ENCODE measurements around the gene CNGA3. TPM values are rescaled to one million over a fixed set of nuclear protein-coding genes. Genes with fewer than 3 reads are reported as not detected.

The CNGA3 gene
- total and polyA plus RNA-seq, 2 experiments from 2014 or later = not detected

DNA sequence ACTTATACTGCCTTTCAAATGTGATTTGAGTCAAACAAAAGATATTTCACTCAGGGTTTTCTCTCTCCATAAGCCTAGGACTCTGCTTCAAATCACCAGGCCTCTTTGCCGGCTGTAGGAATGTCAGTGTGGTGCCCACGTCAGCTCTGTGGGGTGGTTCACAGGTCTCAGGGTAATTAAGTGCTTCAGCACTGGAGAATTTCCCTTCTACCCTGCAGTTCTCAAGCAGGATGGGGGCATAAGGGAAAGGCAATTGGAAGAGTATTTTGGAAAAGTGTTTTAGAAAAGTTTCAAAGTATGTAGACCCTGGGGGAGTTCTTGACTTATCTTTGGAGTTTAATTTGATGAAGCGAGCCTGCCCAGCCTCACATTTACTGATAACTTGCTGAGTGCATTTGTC, 9.6 kb downstream of the CNGA3 start:
- Mint-ChIP-seq H3K4me3 (no peak overlapping the region), H3K4me1 (no peaks in the 10 kb centered on the region), H3K27me3 (ENCODE audit: insufficient read depth, low read depth, poor library complexity) (peaks cover 3% of the 10 kb centered on the region), H3K36me3 (ENCODE audit: low read depth) (0 out of 3 replicates have a peak, but pooled peaks cover under 1% of the 10 kb centered on the region), H3K27ac (no peak overlapping the region), H3K9me3 (peaks cover 8% of the 10 kb centered on the region; the same call in 2 of the 3 replicates)
- H3K36me3 ChIP-seq (ENCODE audit: insufficient read depth) = no peaks in the 10 kb centered on the region
- ATAC-seq (peak; percentile 29; the same call in 1 of the 3 replicates), DNase-seq (ENCODE audit: low spot score) (no peak)
- no peaks in the 10 kb centered on the region for H3K27me3 ChIP-seq (ENCODE audit: insufficient read depth)
- H3K4me1 ChIP-seq (ENCODE audit: insufficient read depth) = no peaks in the 10 kb centered on the region
- no peaks in the 10 kb centered on the region for H3F3A ChIP-seq (replicated peaks; ENCODE audit: low read depth)
- no peak overlapping the region for H2AFZ ChIP-seq
- H3K9me2 ChIP-seq (ENCODE audit: insufficient read depth) = 0 out of 2 replicates have a peak, but pooled peaks cover 5% of the 10 kb centered on the region
- no peaks in the 10 kb centered on the region for H3K79me2 ChIP-seq (replicated peaks; ENCODE audit: insufficient read depth)
- no peak overlapping the region for H3K4me2 ChIP-seq
- no peak overlapping the region for H3K4me3 ChIP-seq
- TF ChIP-seq, protein P1, sequence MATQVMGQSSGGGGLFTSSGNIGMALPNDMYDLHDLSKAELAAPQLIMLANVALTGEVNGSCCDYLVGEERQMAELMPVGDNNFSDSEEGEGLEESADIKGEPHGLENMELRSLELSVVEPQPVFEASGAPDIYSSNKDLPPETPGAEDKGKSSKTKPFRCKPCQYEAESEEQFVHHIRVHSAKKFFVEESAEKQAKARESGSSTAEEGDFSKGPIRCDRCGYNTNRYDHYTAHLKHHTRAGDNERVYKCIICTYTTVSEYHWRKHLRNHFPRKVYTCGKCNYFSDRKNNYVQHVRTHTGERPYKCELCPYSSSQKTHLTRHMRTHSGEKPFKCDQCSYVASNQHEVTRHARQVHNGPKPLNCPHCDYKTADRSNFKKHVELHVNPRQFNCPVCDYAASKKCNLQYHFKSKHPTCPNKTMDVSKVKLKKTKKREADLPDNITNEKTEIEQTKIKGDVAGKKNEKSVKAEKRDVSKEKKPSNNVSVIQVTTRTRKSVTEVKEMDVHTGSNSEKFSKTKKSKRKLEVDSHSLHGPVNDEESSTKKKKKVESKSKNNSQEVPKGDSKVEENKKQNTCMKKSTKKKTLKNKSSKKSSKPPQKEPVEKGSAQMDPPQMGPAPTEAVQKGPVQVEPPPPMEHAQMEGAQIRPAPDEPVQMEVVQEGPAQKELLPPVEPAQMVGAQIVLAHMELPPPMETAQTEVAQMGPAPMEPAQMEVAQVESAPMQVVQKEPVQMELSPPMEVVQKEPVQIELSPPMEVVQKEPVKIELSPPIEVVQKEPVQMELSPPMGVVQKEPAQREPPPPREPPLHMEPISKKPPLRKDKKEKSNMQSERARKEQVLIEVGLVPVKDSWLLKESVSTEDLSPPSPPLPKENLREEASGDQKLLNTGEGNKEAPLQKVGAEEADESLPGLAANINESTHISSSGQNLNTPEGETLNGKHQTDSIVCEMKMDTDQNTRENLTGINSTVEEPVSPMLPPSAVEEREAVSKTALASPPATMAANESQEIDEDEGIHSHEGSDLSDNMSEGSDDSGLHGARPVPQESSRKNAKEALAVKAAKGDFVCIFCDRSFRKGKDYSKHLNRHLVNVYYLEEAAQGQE (IDR thresholded peaks at IDR 0.05; ENCODE audit: unreplicated experiment) = no peak
- TF ChIP-seq, protein P2, sequence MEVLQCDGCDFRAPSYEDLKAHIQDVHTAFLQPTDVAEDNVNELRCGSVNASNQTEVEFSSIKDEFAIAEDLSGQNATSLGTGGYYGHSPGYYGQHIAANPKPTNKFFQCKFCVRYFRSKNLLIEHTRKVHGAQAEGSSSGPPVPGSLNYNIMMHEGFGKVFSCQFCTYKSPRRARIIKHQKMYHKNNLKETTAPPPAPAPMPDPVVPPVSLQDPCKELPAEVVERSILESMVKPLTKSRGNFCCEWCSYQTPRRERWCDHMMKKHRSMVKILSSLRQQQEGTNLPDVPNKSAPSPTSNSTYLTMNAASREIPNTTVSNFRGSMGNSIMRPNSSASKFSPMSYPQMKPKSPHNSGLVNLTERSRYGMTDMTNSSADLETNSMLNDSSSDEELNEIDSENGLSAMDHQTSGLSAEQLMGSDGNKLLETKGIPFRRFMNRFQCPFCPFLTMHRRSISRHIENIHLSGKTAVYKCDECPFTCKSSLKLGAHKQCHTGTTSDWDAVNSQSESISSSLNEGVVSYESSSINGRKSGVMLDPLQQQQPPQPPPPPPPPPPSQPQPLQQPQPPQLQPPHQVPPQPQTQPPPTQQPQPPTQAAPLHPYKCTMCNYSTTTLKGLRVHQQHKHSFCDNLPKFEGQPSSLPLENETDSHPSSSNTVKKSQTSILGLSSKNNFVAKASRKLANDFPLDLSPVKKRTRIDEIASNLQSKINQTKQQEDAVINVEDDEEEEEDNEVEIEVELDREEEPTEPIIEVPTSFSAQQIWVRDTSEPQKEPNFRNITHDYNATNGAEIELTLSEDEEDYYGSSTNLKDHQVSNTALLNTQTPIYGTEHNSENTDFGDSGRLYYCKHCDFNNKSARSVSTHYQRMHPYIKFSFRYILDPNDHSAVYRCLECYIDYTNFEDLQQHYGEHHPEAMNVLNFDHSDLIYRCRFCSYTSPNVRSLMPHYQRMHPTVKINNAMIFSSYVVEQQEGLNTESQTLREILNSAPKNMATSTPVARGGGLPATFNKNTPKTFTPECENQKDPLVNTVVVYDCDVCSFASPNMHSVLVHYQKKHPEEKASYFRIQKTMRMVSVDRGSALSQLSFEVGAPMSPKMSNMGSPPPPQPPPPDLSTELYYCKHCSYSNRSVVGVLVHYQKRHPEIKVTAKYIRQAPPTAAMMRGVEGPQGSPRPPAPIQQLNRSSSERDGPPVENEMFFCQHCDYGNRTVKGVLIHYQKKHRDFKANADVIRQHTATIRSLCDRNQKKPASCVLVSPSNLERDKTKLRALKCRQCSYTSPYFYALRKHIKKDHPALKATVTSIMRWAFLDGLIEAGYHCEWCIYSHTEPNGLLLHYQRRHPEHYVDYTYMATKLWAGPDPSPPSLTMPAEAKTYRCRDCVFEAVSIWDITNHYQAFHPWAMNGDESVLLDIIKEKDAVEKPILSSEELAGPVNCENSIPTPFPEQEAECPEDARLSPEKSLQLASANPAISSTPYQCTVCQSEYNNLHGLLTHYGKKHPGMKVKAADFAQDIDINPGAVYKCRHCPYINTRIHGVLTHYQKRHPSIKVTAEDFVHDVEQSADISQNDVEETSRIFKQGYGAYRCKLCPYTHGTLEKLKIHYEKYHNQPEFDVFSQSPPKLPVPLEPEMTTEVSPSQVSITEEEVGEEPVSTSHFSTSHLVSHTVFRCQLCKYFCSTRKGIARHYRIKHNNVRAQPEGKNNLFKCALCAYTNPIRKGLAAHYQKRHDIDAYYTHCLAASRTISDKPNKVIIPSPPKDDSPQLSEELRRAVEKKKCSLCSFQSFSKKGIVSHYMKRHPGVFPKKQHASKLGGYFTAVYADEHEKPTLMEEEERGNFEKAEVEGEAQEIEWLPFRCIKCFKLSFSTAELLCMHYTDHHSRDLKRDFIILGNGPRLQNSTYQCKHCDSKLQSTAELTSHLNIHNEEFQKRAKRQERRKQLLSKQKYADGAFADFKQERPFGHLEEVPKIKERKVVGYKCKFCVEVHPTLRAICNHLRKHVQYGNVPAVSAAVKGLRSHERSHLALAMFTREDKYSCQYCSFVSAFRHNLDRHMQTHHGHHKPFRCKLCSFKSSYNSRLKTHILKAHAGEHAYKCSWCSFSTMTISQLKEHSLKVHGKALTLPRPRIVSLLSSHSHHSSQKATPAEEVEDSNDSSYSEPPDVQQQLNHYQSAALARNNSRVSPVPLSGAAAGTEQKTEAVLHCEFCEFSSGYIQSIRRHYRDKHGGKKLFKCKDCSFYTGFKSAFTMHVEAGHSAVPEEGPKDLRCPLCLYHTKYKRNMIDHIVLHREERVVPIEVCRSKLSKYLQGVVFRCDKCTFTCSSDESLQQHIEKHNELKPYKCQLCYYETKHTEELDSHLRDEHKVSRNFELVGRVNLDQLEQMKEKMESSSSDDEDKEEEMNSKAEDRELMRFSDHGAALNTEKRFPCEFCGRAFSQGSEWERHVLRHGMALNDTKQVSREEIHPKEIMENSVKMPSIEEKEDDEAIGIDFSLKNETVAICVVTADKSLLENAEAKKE (CRISPR knock-in tag; IDR thresholded peaks at IDR 0.05) = no peak
- TF ChIP-seq ZNF114 (CRISPR knock-in tag; IDR thresholded peaks at IDR 0.05) = no peak
- TF ChIP-seq JUNB (IDR thresholded peaks at IDR 0.05; ENCODE audit: unreplicated experiment) = no peak
- TF ChIP-seq EZH2 (IDR thresholded peaks at IDR 0.05; ENCODE audit: low read depth, unreplicated experiment) = no peak
- TF ChIP-seq POLR2AphosphoS5 (IDR thresholded peaks at IDR 0.05; ENCODE audit: low read depth) = no peak
- TF ChIP-seq ZNF331 (CRISPR knock-in tag; IDR thresholded peaks at IDR 0.05; ENCODE audit: low read depth) = no peak
- no peak for TF ChIP-seq ETS1 (IDR thresholded peaks at IDR 0.05)
- TF ChIP-seq, protein P3, sequence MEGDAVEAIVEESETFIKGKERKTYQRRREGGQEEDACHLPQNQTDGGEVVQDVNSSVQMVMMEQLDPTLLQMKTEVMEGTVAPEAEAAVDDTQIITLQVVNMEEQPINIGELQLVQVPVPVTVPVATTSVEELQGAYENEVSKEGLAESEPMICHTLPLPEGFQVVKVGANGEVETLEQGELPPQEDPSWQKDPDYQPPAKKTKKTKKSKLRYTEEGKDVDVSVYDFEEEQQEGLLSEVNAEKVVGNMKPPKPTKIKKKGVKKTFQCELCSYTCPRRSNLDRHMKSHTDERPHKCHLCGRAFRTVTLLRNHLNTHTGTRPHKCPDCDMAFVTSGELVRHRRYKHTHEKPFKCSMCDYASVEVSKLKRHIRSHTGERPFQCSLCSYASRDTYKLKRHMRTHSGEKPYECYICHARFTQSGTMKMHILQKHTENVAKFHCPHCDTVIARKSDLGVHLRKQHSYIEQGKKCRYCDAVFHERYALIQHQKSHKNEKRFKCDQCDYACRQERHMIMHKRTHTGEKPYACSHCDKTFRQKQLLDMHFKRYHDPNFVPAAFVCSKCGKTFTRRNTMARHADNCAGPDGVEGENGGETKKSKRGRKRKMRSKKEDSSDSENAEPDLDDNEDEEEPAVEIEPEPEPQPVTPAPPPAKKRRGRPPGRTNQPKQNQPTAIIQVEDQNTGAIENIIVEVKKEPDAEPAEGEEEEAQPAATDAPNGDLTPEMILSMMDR (conservative IDR thresholded peaks at IDR 0.05; ENCODE audit: low read depth in 2 of 2) = no peak
- TF ChIP-seq NANOG (IDR thresholded peaks at IDR 0.05; ENCODE audit: borderline replicate concordance) = no peak
- TF ChIP-seq EZH2phosphoT487 (IDR thresholded peaks at IDR 0.05; ENCODE audit: unreplicated experiment) = no peak
- no peak for TF ChIP-seq STAT1 (IDR thresholded peaks at IDR 0.05; ENCODE audit: unreplicated experiment)
- TF ChIP-seq CREB1 (CRISPR knock-in tag; IDR thresholded peaks at IDR 0.05; ENCODE audit: low read depth) = no peak
- no peak overlapping the region for H3K27ac ChIP-seq (ENCODE audit: low read depth)
- H4K20me1 ChIP-seq (replicated peaks; ENCODE audit: insufficient read depth) = no peaks in the 10 kb centered on the region

Measured in GM23338 (cell line).